ENCODE data around the gene CRB2. TPM values are rescaled to one million over a fixed set of nuclear protein-coding genes. Genes with fewer than 3 reads are reported as not detected.

The CRB2 gene
- total RNA-seq, 1 donor from 2014 or later: 6.8 TPM

DNA sequence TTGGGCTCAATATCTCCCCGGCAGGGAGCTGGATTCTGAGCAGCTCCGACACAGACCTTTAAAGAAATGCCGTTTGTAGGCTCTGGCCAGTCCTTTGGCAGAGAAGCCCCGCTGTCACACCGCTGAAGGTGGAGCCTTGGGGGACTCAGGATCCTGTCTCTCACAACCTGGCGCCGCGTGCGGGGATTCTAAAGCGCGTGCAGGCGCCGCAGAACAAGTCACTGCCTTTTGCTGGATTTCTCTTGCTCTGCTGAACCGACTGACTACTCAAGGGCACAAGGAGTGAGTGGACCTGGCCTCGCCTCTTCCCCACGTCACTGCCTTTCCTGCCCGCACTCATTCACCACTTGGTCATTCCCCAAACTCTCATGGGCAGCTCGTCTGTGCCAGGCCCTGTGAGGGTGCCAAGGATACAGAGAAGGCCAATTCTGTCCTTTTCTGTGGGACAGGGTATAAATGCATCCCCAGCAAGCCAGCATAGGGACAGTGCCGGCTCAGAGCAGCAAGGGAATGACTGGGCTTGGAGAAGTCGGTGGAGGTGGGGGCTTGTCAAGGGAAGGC lies 69.3 kb downstream of the CRB2 start:
- H3K9me3 Mint-ChIP-seq (ENCODE audit: unreplicated experiment): peaks cover 8% of the 10 kb centered on the region
- no peak overlapping the region for H3K27ac Mint-ChIP-seq (ENCODE audit: unreplicated experiment)
- DNase-seq: no peak
- H3K36me3 Mint-ChIP-seq (ENCODE audit: unreplicated experiment): peaks cover 16% of the 10 kb centered on the region
- H3K27me3 Mint-ChIP-seq (ENCODE audit: unreplicated experiment): peaks cover 10% of the 10 kb centered on the region
- H3K4me3 Mint-ChIP-seq (ENCODE audit: unreplicated experiment): no peak overlapping the region
- H3K4me1 Mint-ChIP-seq (ENCODE audit: low read depth, unreplicated experiment): no peaks in the 10 kb centered on the region
- no peak for TF ChIP-seq CTCF (IDR thresholded peaks at IDR 0.05; ENCODE audit: partially characterized antibody, unreplicated experiment)

- H3K9me3 Mint-ChIP-seq (ENCODE audit: unreplicated experiment): peaks cover 8% of the 10 kb centered on the region
- peaks cover 16% of the 10 kb centered on the region for H3K36me3 Mint-ChIP-seq (ENCODE audit: unreplicated experiment)
- no peaks in the 10 kb centered on the region for H3K4me1 Mint-ChIP-seq (ENCODE audit: low read depth, unreplicated experiment)
- H3K27me3 Mint-ChIP-seq (ENCODE audit: unreplicated experiment): peaks cover 7% of the 10 kb centered on the region
- TF ChIP-seq CTCF (IDR thresholded peaks at IDR 0.05; ENCODE audit: partially characterized antibody, unreplicated experiment): no peak
- H3K27ac Mint-ChIP-seq (ENCODE audit: unreplicated experiment): no peak overlapping the region
- no peak overlapping the region for H3K4me3 Mint-ChIP-seq (ENCODE audit: unreplicated experiment)
- no peak for DNase-seq
Measured at GRCh38 chr9:123425836-123426365, 69.9 kb downstream of the CRB2 start.

DNA sequence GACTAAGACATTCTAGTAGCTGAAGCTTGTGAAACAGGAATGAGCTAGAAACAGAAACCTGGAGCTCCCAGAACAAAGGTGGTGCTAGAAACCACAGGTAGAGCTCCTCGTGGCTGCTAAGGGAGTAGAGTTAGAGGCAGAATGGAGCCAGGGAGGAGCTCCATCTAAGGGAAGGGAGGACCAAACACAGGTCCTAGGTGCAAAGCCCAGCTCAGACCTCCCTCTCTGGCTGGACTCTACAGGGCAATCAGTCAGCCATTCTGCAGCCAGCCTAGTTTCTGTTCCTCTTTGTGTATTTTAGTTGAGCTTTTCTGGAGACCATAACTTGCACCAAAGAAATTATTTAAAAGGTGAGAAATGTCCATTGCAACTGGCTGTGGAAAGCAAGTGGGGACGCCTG lies 70.4 kb downstream of the CRB2 start:
- Mint-ChIP-seq H3K4me3 (ENCODE audit: unreplicated experiment) (no peak overlapping the region), H3K27me3 (ENCODE audit: unreplicated experiment) (peaks cover 8% of the 10 kb centered on the region), H3K36me3 (ENCODE audit: unreplicated experiment) (peaks cover 16% of the 10 kb centered on the region), H3K4me1 (ENCODE audit: low read depth, unreplicated experiment) (no peaks in the 10 kb centered on the region), H3K9me3 (ENCODE audit: unreplicated experiment) (peaks cover 8% of the 10 kb centered on the region), H3K27ac (ENCODE audit: unreplicated experiment) (no peak overlapping the region)
- no peak for DNase-seq
- no peak for TF ChIP-seq CTCF (IDR thresholded peaks at IDR 0.05; ENCODE audit: partially characterized antibody, unreplicated experiment)

Small RNA genes lying within 50 kb of the gene (microRNA-seq; reads per million reads assigned to microRNA genes)
- not detected for gene MIR601 (ENCODE audit: unreplicated experiment)

Other genes with a start within 250 kb of the CRB2 start
- gene STRBP, start 87.6 kb upstream of the CRB2 start, total RNA-seq (ENCODE audit: unreplicated experiment): 111 TPM